Transverse colon (tissue), 4 donors: ENCODE measurements around the gene PRKG1.

Source experiments
- CTCF ChIP-seq, 5 experiments: fragments of 200-600 bp in 3 of 5; fragments of 450-650 bp in 2 of 5; sonication (generic) in 3 of 5; IDR thresholded peaks; 1 replicate in 2 of 5; 2 replicates in 3 of 5; pipeline ENCODE4 v1.5.1; 2016 to 2017; ENCODE audit warnings: antibody characterized with exemption in 5 of 5, inconsistent platforms in 3 of 5, mild to moderate bottlenecking in 2 of 5, moderate library complexity in 1 of 5
- EP300 ChIP-seq: sonication (generic); formaldehyde crosslinking; IDR thresholded peaks from one replicate; pipeline ENCODE4 v1.6.1; 2017; ENCODE audit warnings: antibody characterized with exemption, low read depth
- POLR2AphosphoS5 ChIP-seq, 3 donors: sonication (generic); formaldehyde crosslinking; IDR thresholded peaks; one replicate each; pipeline ENCODE4 v1.6.1; 2016; ENCODE audit warnings: antibody characterized with exemption in 3 of 3

GRCh38 chr10:51147644-51148399 lies 73.5 kb downstream of the PRKG1 start:
- no peak for TF ChIP-seq POLR2AphosphoS5 (IDR thresholded peaks at IDR 0.05)
- TF ChIP-seq EP300 = no peak
- no peak for TF ChIP-seq CTCF (IDR thresholded peaks at IDR 0.05)
